H1 (cell line): ENCODE measurements around the gene LBX2. TPM values are rescaled to one million over a fixed set of nuclear protein-coding genes. Genes with fewer than 3 reads are reported as not detected.

Experiments
- PHF8 ChIP-seq: fragments of 200-600 bp; sonication (generic); conservative IDR thresholded peaks from 2 replicates; pipeline ENCODE4 v1.7.1; 2012; ENCODE audit warnings: low read depth, mild to moderate bottlenecking, inconsistent platforms, low read length, moderate library complexity
- POLR2A ChIP-seq, 2 experiments: IDR thresholded peaks; 1 replicate in 1 of 2; 2 replicates in 1 of 2; pipeline ENCODE4 v1.6.1; 2011; ENCODE audit warnings: low read depth in 2 of 2, low read length in 2 of 2, mild to moderate bottlenecking in 2 of 2; ENCODE audit errors: control extremely low read depth in 1 of 2
- RAD21 ChIP-seq, 2 experiments: IDR thresholded peaks in 1 of 2; conservative IDR thresholded peaks in 1 of 2; 2 replicates each; pipeline ENCODE4 v1.6.1; 2011; ENCODE audit warnings: low read depth in 2 of 2, low read length in 2 of 2, improper control_type of control experiment in 1 of 2, inconsistent platforms in 1 of 2, mild to moderate bottlenecking in 1 of 2, moderate library complexity in 1 of 2
- TAF7 ChIP-seq: optimal IDR thresholded peaks from 2 replicates; pipeline ENCODE3; 2011; ENCODE audit warnings: low read depth, mild to moderate bottlenecking, inconsistent platforms, low read length, moderate library complexity, borderline replicate concordance
- polyA plus RNA-seq, 7 experiments: library from polyadenylated mRNA; depleted of rRNA in 3 of 7; stranded (reverse) in 5 of 7; unstranded in 2 of 7; fragments of >200 nt in 5 of 7; fragments of 200-250 nt in 2 of 7; gene quantifications; 1 replicate in 5 of 7; 2 replicates in 1 of 7; 4 replicates in 1 of 7; pipeline versions ENCODE4 v1.2.1 to v1.2.3, GENCODE V29; 2011 to 2013; ENCODE audit warnings: missing spikeins in 2 of 7, mixed read lengths in 2 of 7
- total RNA-seq: library from RNA; stranded (reverse); fragmentation: NEBNext Ultra II Directional; extraction: Animal tissue kit (Norgen Biotek cat#: 25700); gene quantifications from 2 replicates; pipeline ENCODE4 v1.2.1, GENCODE V29; 2021

The LBX2 gene
- total and polyA plus RNA-seq, 2 of the 8 experiments (the other 6 are each of a cell fraction or from before 2014, with no cell fraction given) = 0.27 TPM; not detected in 1

DNA sequence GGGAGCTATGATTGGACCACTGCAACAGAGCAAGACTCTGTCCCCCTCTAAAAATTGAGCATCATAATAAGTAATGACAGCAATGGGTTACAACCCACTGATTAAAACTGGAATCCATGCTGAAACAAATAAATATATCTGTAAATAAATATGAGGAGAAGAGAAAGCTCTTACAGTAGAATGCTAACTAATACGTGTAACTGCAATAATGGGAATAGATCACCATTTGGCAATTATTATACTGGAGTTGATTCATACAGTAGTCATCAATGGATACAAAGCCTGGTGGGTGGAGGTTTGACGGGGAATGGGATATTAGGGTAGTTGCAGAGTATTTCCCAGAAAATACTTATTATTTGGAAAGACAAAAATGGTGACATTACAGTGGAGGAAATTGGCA is 50.6 kb downstream of the LBX2 start (continued):
- no peak for TF ChIP-seq TAF7
- no peak for TF ChIP-seq PHF8
- TF ChIP-seq POLR2A (IDR thresholded peaks at IDR 0.05; ENCODE audit: control extremely low read depth in 1 of 2, low read depth in 2 of 2, low read length in 2 of 2) = no peak
- TF ChIP-seq RAD21 (IDR thresholded peaks at IDR 0.05 in 1 of 2, conservative IDR thresholded peaks at IDR 0.05 in 1 of 2; ENCODE audit: low read depth in 2 of 2, low read length in 2 of 2) = no peak
- TF ChIP-seq, all 59 proteins: peak for 0

Other genes with a start within 250 kb of the LBX2 start
- 0.52 and 0.86 TPM in 2 replicates for gene SLC4A5, start 156.2 kb downstream of the LBX2 start, total RNA-seq
- gene SLC4A5, start 156.2 kb downstream of the LBX2 start, polyA plus RNA-seq (2011; rRNA removed) = 0.42 TPM in 2 replicates
- 156 and 162 TPM in 2 replicates for gene DCTN1, start 119.3 kb downstream of the LBX2 start, total RNA-seq
- 105 and 155 TPM in 2 replicates for gene DCTN1, start 119.3 kb downstream of the LBX2 start, polyA plus RNA-seq (2011; rRNA removed)
- gene C2orf81, start 78.0 kb downstream of the LBX2 start, total RNA-seq = 3.3 and 3.8 TPM in 2 replicates
- 1.6 and 2.4 TPM in 2 replicates for gene C2orf81, start 78.0 kb downstream of the LBX2 start, polyA plus RNA-seq (2011; rRNA removed)
- 41.6 and 45.0 TPM in 2 replicates for gene WDR54, start 77.9 kb downstream of the LBX2 start, total RNA-seq
- gene WDR54, start 77.9 kb downstream of the LBX2 start, polyA plus RNA-seq (2011; rRNA removed) = 125 and 142 TPM in 2 replicates
- 53.5 and 54.1 TPM in 2 replicates for gene RTKN, start 57.7 kb downstream of the LBX2 start, total RNA-seq
- 40.2 and 60.1 TPM in 2 replicates for gene RTKN, start 57.7 kb downstream of the LBX2 start, polyA plus RNA-seq (2011; rRNA removed)
- 17.5 and 18.5 TPM in 2 replicates for gene INO80B, start 44.5 kb downstream of the LBX2 start, total RNA-seq
- gene INO80B, start 44.5 kb downstream of the LBX2 start, polyA plus RNA-seq (2011; rRNA removed) = 3.9 and 8.5 TPM in 2 replicates
- gene WBP1, start 41.2 kb downstream of the LBX2 start, total RNA-seq = 51.4 and 57.2 TPM in 2 replicates
- 190 and 301 TPM in 2 replicates for gene WBP1, start 41.2 kb downstream of the LBX2 start, polyA plus RNA-seq (2011; rRNA removed)
- gene MOGS, start 34.2 kb downstream of the LBX2 start, total RNA-seq = 50.3 and 51.0 TPM in 2 replicates
- 44.3 and 59.9 TPM in 2 replicates for gene MOGS, start 34.2 kb downstream of the LBX2 start, polyA plus RNA-seq (2011; rRNA removed)
- 46.3 and 50.2 TPM in 2 replicates for gene MRPL53, start 26.9 kb downstream of the LBX2 start, total RNA-seq
- gene MRPL53, start 26.9 kb downstream of the LBX2 start, polyA plus RNA-seq (2011; rRNA removed) = 36.6 and 59.8 TPM in 2 replicates
- 10.7 and 12.1 TPM in 2 replicates for gene CCDC142, start 16.6 kb downstream of the LBX2 start, total RNA-seq
- 6.0 and 6.7 TPM in 2 replicates for gene CCDC142, start 16.6 kb downstream of the LBX2 start, polyA plus RNA-seq (2011; rRNA removed)
- 27.4 and 28.8 TPM in 2 replicates for gene TTC31, start 16.5 kb downstream of the LBX2 start, total RNA-seq
- 29.9 and 36.1 TPM in 2 replicates for gene TTC31, start 16.5 kb downstream of the LBX2 start, polyA plus RNA-seq (2011; rRNA removed)
- 10.0 and 13.8 TPM in 2 replicates for gene PCGF1, start 8.1 kb upstream of the LBX2 start, total RNA-seq
- 12.1 and 23.7 TPM in 2 replicates for gene PCGF1, start 8.1 kb upstream of the LBX2 start, polyA plus RNA-seq (2011; rRNA removed)
- 0.15 and 0.17 TPM in 2 replicates for gene TLX2, start 14.8 kb upstream of the LBX2 start, total RNA-seq
- 0.06 and 0.17 TPM in 2 replicates for gene TLX2, start 14.8 kb upstream of the LBX2 start, polyA plus RNA-seq (2011; rRNA removed)
- 0.57 and 0.76 TPM in 2 replicates for gene DQX1, start 26.6 kb upstream of the LBX2 start, total RNA-seq
- gene DQX1, start 26.6 kb upstream of the LBX2 start, polyA plus RNA-seq (2011; rRNA removed) = 1.1 TPM in 2 replicates
- 82.7 and 83.4 TPM in 2 replicates for gene AUP1, start 30.1 kb upstream of the LBX2 start, total RNA-seq
- 121 and 162 TPM in 2 replicates for gene AUP1, start 30.1 kb upstream of the LBX2 start, polyA plus RNA-seq (2011; rRNA removed)
- gene HTRA2, start 30.3 kb upstream of the LBX2 start, total RNA-seq = 21.6 and 24.6 TPM in 2 replicates
- gene HTRA2, start 30.3 kb upstream of the LBX2 start, polyA plus RNA-seq (2011; rRNA removed) = 37.6 TPM in 2 replicates
- gene LOXL3, start 54.3 kb upstream of the LBX2 start, total RNA-seq = 19.5 and 22.4 TPM in 2 replicates
- 22.1 and 27.2 TPM in 2 replicates for gene LOXL3, start 54.3 kb upstream of the LBX2 start, polyA plus RNA-seq (2011; rRNA removed)
- 11.4 and 14.3 TPM in 2 replicates for gene DOK1, start 55.1 kb upstream of the LBX2 start, total RNA-seq
- 11.0 and 16.5 TPM in 2 replicates for gene DOK1, start 55.1 kb upstream of the LBX2 start, polyA plus RNA-seq (2011; rRNA removed)
- gene M1AP, start 148.7 kb upstream of the LBX2 start, total RNA-seq = 4.8 and 5.1 TPM in 2 replicates
- 4.8 and 6.6 TPM in 2 replicates for gene M1AP, start 148.7 kb upstream of the LBX2 start, polyA plus RNA-seq (2011; rRNA removed)
- gene SEMA4F, start 154.6 kb upstream of the LBX2 start, total RNA-seq = 3.1 and 3.4 TPM in 2 replicates
- 3.3 and 4.3 TPM in 2 replicates for gene SEMA4F, start 154.6 kb upstream of the LBX2 start, polyA plus RNA-seq (2011; rRNA removed)